Measurements from ENCODE around the gene TOP1.
A peak's percentile ranks its signal among the peaks of the same experiment; 100 is the strongest.
"Not testable (repeated sequence)": the region's sequence is repeated elsewhere in the genome, so short reads cannot be mapped to it uniquely, and the experiment has no call there.

The TOP1 gene

GRCh38 chr20:41125530-41126457 lies 97.2 kb downstream of the TOP1 start:
- no peak for DNase-seq

- no peak for DNase-seq
Measured at GRCh38 chr20:41126719-41127118, 98.1 kb downstream of the TOP1 start.

GRCh38 chr20:41128317-41128716 lies 99.7 kb downstream of the TOP1 start:
- not testable (repeated sequence) for DNase-seq

- no peak for DNase-seq
Measured at GRCh38 chr20:41131594-41132387, 103.2 kb downstream of the TOP1 start.

GRCh38 chr20:41132388-41132775 lies 103.8 kb downstream of the TOP1 start:
- DNase-seq = not testable (repeated sequence)

GRCh38 chr20:41133709-41134361 lies 105.2 kb downstream of the TOP1 start:
- peak in 24 of 56 donors; percentile 9 to 70 (median 34) for DNase-seq

DNA sequence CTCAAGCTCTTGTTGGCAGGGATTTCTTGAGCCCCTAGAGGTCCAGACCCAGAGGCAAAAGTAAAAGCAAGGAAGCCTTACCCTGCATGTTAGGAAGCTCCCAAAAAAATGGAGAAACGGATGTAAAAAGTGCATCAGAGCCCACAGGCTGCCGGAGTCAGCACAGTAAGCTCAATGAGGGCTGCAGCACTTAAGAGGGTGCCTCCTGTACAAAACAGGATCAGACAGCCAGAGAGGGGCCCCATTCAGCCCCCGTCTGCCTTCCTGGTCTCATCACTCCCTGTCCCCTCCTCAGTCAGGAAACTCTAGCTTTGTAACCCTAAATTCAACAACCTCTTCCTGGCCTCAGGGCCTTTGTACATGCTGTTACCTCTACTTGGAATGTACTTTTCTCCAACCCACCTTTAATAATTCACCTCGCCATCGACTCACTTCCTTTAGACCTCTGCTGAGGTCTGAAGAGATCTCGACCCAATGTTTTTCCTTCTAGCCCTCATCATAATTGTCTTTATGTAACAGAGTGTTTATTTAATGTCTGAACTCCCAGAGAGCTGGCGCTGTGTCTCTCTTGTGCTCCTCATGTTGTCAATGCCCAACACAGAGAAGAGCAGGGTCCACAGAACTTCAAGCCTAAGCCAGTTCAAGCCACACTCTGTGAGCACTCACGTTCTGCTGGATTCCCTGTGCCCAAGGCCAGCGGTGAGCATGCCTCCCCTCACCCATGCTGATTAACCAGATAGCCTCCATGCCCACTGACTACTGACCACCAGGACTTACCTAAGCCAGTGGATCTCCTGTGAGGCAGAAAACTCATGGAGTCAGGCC lies 106.0 kb downstream of the TOP1 start:
- no peak for DNase-seq

GRCh38 chr20:41135187-41135887 lies 106.7 kb downstream of the TOP1 start:
- peak in 8 of 56 donors; percentile 7 to 32 (median 18) for DNase-seq

DNA sequence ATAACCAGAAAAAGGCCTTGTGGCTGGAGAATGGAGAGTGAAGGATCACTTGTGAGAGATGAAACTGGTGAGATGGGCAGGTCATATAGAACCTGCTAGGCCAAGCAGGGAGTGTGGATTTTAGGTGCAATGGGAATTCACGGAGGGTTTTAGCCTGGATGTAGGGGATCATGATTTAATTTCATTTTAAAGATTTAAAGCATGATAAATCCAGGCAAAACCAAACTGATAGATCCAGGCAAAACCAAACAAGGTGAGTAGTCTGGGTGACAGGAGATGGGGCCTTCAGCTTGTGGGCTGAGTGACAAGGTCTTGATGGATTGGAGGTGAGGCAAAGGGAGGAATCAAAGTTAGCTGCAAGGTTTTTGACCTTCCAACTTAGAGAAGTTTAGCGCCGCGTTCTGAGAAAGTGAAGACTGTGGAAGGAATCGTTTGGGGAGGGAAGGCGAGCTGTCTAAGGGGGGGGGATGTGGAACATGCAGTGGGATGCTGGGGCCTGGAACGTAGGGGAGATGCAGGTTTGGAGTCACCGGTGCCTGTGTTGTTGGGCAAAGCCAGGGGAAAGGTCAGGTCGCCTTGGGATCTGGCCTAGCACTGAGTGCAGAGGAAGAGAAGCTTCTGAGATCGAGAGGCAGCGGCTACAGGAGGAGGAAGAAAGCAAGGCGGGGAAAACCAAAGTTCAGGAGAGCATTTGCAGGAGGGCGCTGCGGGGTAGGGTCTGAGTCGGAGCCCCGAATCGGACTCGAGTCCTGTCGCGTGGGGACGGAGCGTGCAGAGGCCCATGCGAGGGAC lies 107.5 kb downstream of the TOP1 start:
- no peak for DNase-seq

GRCh38 chr20:41136680-41137613 lies 108.3 kb downstream of the TOP1 start, which contains the start of gene PLCG1:
PLCG1 (plus strand) TSS chr20:41137543; CDS start chr20:41137642, 99 bp downstream.
- DNase-seq = peak; percentile 33 to 95 (median 87)

GRCh38 chr20:41137614-41138474 lies 109.2 kb downstream of the TOP1 start:
- DNase-seq = peak in 44 of 56 donors; percentile 31 to 87 (median 66)

GRCh38 chr20:41138475-41139226 lies 110.0 kb downstream of the TOP1 start:
- peak in 2 of 56 donors; percentile 36 to 39 for DNase-seq

- peak in 1 of 56 donors; percentile 17 for DNase-seq
Measured at GRCh38 chr20:41139227-41140093, 110.8 kb downstream of the TOP1 start.

GRCh38 chr20:41140226-41141133 lies 111.9 kb downstream of the TOP1 start:
- no peak for DNase-seq

All from nucleus accumbens (tissue), 56 donors.